HepG2 (cell line): ENCODE data around the gene PROM2.

Source experiments
- HNRNPLL ChIP-seq: fragments of 200-400 bp; formaldehyde crosslinking; IDR thresholded peaks from 2 replicates; pipeline ENCODE4 v1.6.1; 2017; ENCODE audit warnings: mild to moderate bottlenecking, low read depth, low read length; ENCODE audit not compliant: poor library complexity, severe bottlenecking
- POLR2G ChIP-seq: fragments of 200-400 bp; formaldehyde crosslinking; IDR thresholded peaks from 2 replicates; pipeline ENCODE4 v1.6.1; 2018; ENCODE audit warnings: mild to moderate bottlenecking, low read depth, low read length, moderate library complexity

GRCh38 chr2:95320986-95321767, 46.9 kb downstream of the PROM2 start:
- TF ChIP-seq POLR2G (no peak), HNRNPLL (no peak)
